HG03571 (cell line): ENCODE results near the gene RFPL4A.
"Not testable (repeated sequence)": the region's sequence is repeated elsewhere in the genome, so short reads cannot be mapped to it uniquely, and the experiment has no call there.

Source experiments
- ATAC-seq: cut with Tn5 transposase; IDR thresholded peaks from one replicate; pipeline ENCODE4 v1.9.1; 2021; ENCODE audit not compliant: unreplicated experiment

Gene RFPL4A

GRCh38 chr19:55758797-55759196 lies at the start of gene RFPL4A:
TSS of gene RFPL4A (plus strand) at chr19:55759097. CDS start at chr19:55761801, 2,704 bp downstream.
- ATAC-seq: not testable (repeated sequence)

- no peak for ATAC-seq
Measured at GRCh38 chr19:55711719-55712118, 47.2 kb upstream of the RFPL4A start.

- ATAC-seq: no peak
Measured at GRCh38 chr19:55712804-55713631, 45.9 kb upstream of the RFPL4A start.

GRCh38 chr19:55716531-55716930 lies 42.4 kb upstream of the RFPL4A start:
- no peak for ATAC-seq

- ATAC-seq: no peak
Measured at GRCh38 chr19:55717251-55717650, 41.6 kb upstream of the RFPL4A start.

GRCh38 chr19:55717879-55718711 lies 40.8 kb upstream of the RFPL4A start:
- ATAC-seq: not testable (repeated sequence)

- ATAC-seq: no peak
Measured at GRCh38 chr19:55720214-55720746, 38.6 kb upstream of the RFPL4A start.

GRCh38 chr19:55720801-55721200 lies 38.1 kb upstream of the RFPL4A start:
- no peak for ATAC-seq

GRCh38 chr19:55723491-55723890 lies 35.4 kb upstream of the RFPL4A start:
- ATAC-seq: no peak

GRCh38 chr19:55730378-55730777 lies 28.5 kb upstream of the RFPL4A start:
- not testable (repeated sequence) for ATAC-seq

GRCh38 chr19:55738302-55738701 lies 20.6 kb upstream of the RFPL4A start, which contains the start of gene NLRP9:
TSS of gene NLRP9 (minus strand) at chr19:55738402. CDS start at chr19:55738374, 28 bp downstream.
- ATAC-seq: no peak

- ATAC-seq: no peak
Measured at GRCh38 chr19:55750715-55751114, 8.2 kb upstream of the RFPL4A start.

- ATAC-seq: no peak
Measured at GRCh38 chr19:55753401-55753800, 5.5 kb upstream of the RFPL4A start.

GRCh38 chr19:55756808-55757207 lies 2.1 kb upstream of the RFPL4A start:
- not testable (repeated sequence) for ATAC-seq

- ATAC-seq: no peak
Measured at GRCh38 chr19:55766466-55766865, 7.6 kb downstream of the RFPL4A start.

- not testable (repeated sequence) for ATAC-seq
Measured at GRCh38 chr19:55768818-55769217, 9.9 kb downstream of the RFPL4A start, which contains the start of gene RFPL4AL1. TSS of gene RFPL4AL1 (plus strand) at chr19:55769118. CDS start at chr19:55771805, 2,687 bp downstream.

- ATAC-seq: not testable (repeated sequence)
Measured at GRCh38 chr19:55769632-55770031, 10.7 kb downstream of the RFPL4A start.

GRCh38 chr19:55777528-55777927 lies 18.6 kb downstream of the RFPL4A start:
- ATAC-seq: no peak

- no peak for ATAC-seq
Measured at GRCh38 chr19:55778331-55778730, 19.4 kb downstream of the RFPL4A start.

- no peak for ATAC-seq
Measured at GRCh38 chr19:55781112-55781511, 22.2 kb downstream of the RFPL4A start.

- no peak for ATAC-seq
Measured at GRCh38 chr19:55795021-55795420, 36.1 kb downstream of the RFPL4A start.
